Measurements from ENCODE around the gene BANF2.

The BANF2 gene

DNA sequence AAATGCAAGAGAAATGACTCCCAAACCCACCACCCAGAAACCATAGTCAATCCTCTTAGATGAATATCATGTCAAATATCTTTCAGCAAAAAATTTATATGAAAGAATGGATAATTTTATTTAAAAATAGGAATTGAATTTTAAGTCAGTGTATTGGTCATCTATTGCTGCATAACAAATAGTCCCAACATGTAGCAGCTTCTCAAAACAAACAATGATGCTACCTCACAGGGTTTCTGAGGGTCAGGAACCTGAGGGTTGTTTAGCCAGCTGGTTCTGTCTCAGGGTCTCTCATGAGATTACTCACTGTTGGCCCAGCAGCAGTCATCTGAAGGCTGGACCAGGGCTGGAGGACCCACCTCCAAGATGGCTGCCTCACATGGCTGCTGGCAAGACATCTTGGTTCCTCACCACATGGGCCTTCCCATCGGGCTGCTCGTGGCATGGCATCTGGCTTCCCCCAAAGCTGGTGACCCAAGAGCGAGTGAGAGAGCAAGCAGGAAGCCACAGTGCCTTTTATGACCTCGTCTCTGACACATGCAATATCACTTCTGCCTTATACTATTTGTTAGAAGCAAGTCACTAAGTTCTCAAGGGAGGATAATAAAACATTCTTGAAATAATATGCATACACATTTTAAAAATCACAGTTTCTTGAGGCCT lies 36.3 kb downstream of the BANF2 start:
- no peak for DNase-seq

DNA sequence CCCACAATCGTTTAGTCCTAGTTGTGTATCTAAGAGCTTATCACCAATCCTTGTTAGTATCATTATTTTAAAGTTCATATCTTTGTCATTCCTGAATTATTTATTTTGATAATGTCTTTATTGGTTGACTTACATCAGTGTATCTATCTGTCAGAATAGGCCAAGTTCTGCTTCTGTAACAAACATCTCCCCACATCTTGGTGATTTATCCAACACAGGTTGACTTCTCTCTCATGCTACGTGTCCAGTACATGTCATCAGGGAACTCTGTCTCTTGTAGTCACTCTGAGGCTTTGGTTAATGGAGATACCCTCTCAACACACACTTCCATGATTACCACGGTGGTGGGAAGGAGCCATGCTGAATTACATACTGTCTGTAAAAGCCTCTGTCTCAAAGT lies 38.4 kb downstream of the BANF2 start:
- DNase-seq, result no peak

DNA sequence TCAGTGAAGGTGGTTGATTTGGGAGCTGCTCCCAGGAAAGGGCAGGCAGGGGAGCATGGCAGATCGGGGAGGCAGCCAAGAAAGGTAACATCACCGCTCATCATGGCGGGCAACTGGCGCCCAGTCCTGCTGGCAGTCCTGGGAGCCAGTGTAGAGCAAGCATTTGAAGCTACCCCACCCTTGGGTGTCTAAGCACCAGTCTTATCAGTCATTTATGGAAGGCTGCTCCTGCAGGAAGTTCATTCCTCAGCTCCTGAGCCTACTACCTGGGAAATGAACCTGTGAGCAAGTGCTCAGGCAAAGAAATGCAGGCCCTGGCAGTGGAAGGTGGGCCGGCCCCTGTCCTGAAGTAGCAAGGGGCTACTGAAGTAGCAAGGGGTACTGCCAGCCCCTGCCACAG lies 41.5 kb downstream of the BANF2 start:
- DNase-seq, result no peak

GRCh38 chr20:17742731-17743130 lies 43.0 kb downstream of the BANF2 start:
- no peak for DNase-seq

DNA sequence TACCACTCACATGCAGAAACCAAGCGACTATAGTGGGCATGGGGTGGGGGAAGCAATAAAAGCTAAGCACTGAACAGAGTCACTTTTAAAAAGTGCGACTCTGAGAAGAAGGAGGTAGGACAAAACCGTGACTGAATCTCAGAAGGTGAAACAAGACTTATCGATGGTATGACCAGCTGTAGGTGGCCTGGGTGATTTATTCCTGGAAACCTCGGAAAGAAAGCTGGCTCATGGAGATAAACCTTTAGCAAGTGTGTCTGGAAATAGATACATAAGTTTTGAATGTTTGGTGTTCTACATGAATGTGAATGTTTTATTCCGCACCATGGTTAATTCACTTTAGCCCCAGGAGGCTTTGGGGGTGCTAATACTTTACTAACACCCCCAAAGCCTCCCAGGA lies 43.9 kb downstream of the BANF2 start:
- DNase-seq, result no peak

GRCh38 chr20:17747431-17747846 lies 47.7 kb downstream of the BANF2 start:
- DNase-seq, result peak; percentile 65

- DNase-seq, result no peak
Observed at GRCh38 chr20:17748279-17748678, 48.5 kb downstream of the BANF2 start.

- DNase-seq, result no peak
Observed at GRCh38 chr20:17749626-17749977, 49.8 kb downstream of the BANF2 start.

DNA sequence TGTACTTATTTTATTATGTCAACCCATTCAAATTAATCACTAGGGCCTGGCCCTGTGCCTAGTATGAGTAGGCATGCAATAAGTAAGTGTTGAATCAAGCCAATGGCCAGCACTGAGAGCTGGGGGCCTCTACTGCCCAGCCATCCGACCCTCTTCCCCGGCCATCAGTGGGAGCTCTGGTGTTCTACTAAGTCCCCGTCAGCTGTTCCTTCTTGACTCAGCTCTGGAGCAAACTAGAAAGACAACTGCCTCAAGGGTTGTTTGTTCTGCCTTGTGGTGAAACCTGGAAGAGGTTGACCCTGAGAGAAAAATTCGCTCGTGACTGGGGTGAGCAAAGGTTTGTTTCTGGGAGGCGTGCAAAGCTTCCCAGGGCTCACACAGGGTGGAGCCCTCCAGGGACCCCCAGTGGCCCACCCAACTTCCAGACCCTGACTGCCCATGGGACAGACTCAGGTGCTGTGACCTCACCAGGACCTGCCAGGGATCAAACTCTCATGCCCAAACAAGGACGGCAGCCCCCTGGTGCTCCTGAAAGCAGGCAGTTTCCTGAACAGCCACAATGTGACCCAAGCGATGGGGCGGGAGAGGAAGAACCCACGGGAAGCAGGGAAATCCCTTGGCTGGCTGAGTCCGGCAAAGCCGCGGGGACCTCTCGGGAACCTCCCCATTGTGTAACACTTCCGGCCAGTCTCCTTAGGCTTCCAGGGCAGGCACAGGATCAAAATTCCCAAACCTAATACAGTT lies 50.4 kb downstream of the BANF2 start:
- peak; percentile 62 for DNase-seq

DNA sequence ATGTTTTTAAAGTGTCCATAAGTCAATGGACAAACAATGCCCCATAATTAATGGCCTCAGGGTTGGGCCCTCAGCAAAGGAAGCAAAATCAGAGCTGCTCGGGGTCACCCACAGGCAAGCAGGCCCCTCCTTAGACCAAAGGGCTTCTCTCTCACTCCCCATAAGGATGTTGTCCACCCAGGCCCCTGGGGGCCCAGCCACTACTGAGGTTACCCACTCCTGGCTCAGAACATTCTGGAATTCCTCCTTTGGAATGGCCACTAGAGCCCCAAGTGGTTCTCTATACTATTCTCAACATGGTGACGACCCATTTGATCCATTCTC lies 50.9 kb downstream of the BANF2 start:
- no peak for DNase-seq

- no peak for DNase-seq
Observed at GRCh38 chr20:17751640-17752039, 51.9 kb downstream of the BANF2 start.

DNA sequence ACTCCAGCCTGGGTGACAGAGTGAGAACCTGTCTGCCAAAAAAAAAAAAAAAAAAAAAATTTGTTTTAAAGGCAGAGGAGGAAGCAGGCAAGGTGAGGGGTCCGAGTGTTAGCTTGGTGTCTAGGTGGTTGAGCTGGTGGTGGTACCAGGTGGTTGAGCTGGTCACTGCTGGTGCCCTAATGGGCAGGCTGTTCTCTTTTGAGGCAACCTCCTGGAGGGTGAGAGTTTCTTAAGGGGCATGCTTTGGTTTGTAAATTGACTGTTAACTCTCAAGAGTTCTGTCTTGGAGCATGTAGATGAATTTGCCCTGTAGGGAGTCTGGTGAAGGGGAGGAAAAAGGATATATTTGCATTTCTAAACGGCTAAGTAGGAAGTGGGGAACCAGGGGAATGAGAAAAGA lies 52.7 kb downstream of the BANF2 start:
- DNase-seq, result no peak

DNA sequence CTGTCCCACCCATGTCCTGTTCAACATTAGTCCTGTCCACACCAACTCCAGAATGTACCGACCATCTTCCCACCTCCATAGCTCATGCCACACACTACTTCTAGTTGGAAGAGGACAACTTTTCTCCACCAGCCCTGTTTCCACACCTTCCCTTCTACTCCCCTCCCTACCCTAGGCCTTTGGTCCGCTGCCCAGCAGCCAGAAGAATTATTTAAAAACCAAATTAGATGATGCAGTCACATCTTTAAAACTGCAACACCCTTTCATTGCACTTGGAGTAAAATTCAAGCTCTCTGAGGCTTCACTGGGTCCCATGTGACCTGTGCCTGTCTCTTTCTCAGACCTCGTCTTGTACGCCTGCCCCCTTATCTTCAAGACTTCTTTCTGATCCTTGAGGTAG lies 53.8 kb downstream of the BANF2 start:
- no peak for DNase-seq

DNA sequence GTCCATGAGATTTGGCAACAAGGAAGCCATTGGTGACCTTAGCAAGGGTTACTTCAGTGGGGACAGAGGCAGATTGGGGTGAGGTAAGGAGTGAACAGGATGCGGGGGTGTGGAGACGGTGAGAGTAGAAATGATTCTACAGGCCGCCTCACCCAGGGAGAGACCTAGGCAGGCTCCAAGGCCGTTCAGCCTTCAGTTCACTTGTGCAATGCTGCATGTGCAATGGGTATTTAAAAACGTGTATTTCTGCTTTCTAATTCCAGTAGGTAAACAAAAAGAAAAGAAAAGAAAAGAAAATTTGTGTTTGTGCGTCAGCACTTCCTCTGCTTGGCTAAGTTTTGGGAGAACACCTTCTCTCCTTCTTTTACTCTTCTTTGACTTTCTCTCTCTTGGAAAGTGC lies 56.8 kb downstream of the BANF2 start:
- no peak for DNase-seq

DNA sequence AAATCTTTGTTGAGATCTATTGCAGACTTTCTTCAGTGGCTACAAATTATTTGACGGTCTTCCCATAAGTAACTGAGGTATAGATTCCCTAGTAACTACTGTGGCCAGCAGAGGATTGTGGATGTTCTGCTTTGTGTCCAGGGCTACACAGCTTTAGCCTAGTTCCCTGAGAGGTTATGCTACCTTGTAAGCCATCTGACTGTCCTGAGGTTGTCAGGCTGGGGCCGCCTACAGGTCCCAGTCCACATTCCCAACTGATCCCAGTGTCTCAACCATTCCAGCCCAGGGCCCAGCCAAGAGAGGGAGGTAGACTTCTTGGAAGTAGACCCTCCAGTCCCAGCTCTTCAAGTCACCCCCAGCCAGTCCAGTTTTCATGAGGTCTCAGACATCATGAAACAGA lies 57.7 kb downstream of the BANF2 start:
- no peak for DNase-seq

DNA sequence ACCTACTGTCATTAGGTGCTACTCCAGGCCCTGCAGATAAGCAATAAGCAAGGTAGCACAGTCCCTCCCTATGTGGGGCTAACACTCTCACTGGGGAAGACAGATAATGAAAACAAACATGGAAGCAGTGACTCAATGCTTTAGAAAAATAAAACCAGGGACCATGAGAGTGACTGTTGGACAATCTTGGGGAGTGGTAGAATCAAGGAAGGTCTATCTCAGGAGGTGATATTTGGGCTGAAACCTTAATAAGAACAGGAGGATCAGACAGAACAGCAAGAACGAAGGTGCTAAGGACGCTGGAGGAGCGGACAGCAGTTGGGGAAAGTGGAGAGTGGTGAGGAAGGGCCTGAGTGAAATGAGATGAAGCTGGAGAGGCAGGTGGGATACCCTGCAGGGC lies 58.2 kb downstream of the BANF2 start:
- DNase-seq, result no peak

- DNase-seq, result no peak
Observed at GRCh38 chr20:17758512-17758911, 58.7 kb downstream of the BANF2 start.

DNA sequence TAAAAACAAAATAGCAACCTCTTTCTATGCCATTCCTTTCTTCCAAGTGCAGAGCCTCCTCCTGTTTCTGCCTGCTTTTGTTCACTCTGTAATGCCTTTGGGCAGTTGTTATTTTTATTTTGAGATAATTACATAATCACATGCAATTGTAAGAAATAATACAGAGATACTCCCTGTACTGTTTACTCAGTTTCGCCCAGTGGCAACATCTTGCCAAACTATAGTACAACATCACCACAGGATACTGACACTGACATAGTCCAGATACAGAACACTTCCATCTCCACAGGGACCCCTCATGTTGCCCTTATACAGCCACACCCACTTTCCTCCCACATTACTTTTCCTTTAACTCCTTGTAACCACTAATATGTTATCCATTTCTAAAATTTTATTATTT lies 59.7 kb downstream of the BANF2 start:
- no peak for DNase-seq

GRCh38 chr20:17761604-17762003 lies 61.8 kb downstream of the BANF2 start:
- no peak for DNase-seq

DNA sequence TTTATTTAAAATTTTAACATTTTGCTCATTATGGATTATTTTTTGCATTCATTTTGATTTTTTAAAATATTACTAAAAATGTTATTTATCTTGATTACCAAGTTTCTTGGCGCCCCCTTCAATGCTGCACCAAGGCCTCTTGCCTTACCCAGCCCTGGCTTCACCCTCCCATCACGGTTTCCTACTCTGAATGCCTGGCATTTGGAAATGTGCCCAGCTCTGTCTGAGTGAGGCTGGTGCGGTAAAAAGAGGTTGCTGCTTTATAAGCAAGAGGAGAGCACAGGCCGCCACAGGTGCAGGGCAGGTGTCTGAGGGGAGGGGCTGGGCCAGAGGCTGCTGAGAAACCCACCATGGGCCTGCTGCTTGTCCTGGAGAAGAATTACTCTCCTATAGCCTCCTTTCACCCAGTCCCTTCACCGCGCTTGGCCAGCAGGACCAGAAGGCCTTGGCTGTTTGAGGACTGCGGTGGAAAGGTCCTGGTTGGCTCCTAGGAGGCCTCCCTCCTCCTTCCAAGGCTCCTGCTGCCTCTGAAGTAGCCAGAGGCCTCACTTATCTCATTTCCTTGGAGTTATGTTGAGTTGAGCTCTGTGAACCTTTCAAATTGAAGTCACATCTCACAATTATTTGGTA lies 62.6 kb downstream of the BANF2 start:
- no peak for DNase-seq

DNA sequence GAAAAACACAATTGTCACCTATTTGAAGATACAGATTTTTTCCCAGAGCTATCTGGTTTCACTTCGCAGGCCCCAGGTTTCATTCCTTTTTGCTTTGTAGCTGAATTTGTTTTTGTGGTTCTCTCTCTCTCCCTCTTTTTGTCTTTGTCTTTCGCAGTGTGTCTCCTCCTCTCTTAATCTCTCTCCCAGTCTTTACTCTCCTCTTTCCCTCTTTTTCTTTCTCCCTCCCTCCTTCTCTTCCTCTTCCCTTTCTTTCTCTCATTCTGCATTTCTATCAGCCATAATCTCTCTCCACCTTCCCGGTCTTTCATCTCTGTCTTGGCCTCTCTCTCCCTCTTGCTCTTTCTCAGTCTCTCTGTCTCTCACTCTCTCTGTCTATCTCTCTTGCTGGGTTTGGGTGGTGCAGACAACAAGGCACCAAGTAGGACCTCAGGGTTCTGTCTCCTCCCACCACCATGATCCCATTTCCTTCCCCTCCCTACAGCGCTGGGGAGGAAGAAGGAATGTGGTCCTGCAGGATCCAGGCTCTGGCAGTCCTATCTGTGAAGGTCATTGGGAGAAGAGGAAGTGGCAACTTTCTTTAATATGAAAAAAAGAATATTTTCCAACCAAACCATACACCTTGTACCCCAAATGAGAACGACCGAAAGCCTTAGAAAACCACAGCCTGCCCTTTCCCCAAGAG lies 63.2 kb downstream of the BANF2 start:
- peak; percentile 16 for DNase-seq

- no peak for DNase-seq
Observed at GRCh38 chr20:17765017-17765416, 65.3 kb downstream of the BANF2 start.

DNA sequence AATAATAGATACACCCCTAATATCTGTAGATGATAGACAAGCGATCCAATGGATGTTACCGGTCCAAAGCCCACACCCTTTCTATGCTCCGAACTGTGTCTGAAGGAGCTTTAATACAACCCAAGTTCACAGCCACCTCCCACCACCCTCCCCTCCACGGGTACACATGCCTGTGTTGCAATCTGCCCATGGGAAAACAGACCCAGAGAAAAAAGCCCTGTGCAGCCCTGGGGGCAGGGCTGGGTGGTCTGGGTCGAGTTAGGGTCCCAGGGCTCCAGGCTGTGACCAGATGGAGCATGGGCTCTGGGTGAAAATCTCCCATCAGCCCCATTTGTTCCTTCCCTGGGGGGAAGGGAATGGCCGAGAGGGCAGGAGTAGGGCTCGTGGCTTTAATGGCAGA lies 65.8 kb downstream of the BANF2 start:
- DNase-seq, result no peak

DNA sequence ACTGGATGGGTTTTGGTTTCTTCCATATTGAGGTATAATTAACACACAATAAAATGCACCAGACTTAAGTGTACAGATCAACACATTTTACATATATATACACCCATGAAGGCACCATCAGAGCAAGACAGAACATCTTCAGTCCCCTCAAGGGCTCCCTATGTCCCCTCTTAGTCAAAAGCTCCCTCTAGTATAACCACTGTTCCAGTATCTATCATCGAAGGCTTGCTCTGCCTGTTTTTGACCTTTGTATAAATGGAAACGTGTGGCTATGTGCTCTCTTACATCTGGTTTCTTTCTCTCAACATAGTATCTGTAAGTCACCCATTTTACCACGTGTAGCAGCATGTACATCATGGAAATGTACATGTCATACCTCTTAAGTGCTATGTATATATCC lies 66.5 kb downstream of the BANF2 start:
- no peak for DNase-seq
